ENCODE measurements around the gene GAK. TPM values are rescaled to one million over a fixed set of nuclear protein-coding genes. Genes with fewer than 3 reads are reported as not detected.

The GAK gene
- total and polyA plus RNA-seq, 2 of the 13 experiments (the other 11 are each of a cell fraction or from before 2014, with no cell fraction given) = 17.5 to 44.3 TPM

DNA sequence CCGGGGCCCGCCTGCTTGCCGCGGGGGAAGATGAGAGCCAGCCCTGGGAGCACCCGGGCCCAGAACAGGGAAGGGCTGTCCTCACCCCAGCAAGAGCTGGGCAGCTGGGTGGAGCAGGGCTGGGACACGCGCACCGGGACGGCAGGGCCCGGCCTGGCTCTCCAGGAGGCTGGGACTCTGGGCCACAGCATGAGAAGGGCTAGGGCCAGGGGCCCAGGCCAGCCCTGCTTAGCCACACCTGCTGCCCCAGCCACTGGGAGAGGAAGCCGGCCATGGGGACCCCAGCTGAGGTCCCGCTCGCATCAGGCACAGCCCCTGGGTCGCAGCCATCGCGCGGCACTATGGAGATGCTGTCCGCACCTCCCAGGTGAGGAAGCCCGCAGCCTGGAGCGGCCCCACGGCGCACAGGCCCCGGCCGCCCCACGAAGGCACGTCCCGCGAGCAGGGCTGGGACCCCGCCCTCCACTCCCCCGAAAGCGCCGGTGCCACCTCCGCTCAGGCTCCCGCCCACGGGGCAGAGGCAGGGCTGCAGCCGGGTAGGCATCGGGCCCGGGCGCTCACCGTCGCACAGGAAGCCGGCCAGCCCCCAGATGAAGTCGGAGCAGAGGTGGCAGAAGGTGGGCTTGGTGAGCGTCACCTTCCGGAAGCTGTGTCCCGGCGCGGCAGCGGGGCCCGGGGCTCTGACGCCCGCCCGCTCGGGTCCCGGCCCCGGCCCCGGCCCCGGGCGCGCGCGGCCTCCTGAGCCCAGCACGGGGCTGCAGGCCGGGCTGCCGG, 40.7 kb upstream of the GAK start (continued):
- TF ChIP-seq, protein P1, sequence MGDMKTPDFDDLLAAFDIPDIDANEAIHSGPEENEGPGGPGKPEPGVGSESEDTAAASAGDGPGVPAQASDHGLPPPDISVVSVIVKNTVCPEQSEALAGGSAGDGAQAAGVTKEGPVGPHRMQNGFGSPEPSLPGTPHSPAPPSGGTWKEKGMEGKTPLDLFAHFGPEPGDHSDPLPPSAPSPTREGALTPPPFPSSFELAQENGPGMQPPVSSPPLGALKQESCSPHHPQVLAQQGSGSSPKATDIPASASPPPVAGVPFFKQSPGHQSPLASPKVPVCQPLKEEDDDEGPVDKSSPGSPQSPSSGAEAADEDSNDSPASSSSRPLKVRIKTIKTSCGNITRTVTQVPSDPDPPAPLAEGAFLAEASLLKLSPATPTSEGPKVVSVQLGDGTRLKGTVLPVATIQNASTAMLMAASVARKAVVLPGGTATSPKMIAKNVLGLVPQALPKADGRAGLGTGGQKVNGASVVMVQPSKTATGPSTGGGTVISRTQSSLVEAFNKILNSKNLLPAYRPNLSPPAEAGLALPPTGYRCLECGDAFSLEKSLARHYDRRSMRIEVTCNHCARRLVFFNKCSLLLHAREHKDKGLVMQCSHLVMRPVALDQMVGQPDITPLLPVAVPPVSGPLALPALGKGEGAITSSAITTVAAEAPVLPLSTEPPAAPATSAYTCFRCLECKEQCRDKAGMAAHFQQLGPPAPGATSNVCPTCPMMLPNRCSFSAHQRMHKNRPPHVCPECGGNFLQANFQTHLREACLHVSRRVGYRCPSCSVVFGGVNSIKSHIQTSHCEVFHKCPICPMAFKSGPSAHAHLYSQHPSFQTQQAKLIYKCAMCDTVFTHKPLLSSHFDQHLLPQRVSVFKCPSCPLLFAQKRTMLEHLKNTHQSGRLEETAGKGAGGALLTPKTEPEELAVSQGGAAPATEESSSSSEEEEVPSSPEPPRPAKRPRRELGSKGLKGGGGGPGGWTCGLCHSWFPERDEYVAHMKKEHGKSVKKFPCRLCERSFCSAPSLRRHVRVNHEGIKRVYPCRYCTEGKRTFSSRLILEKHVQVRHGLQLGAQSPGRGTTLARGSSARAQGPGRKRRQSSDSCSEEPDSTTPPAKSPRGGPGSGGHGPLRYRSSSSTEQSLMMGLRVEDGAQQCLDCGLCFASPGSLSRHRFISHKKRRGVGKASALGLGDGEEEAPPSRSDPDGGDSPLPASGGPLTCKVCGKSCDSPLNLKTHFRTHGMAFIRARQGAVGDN (CRISPR knock-in tag; IDR thresholded peaks at IDR 0.05) = peak; percentile 75
- TF ChIP-seq, protein P2, sequence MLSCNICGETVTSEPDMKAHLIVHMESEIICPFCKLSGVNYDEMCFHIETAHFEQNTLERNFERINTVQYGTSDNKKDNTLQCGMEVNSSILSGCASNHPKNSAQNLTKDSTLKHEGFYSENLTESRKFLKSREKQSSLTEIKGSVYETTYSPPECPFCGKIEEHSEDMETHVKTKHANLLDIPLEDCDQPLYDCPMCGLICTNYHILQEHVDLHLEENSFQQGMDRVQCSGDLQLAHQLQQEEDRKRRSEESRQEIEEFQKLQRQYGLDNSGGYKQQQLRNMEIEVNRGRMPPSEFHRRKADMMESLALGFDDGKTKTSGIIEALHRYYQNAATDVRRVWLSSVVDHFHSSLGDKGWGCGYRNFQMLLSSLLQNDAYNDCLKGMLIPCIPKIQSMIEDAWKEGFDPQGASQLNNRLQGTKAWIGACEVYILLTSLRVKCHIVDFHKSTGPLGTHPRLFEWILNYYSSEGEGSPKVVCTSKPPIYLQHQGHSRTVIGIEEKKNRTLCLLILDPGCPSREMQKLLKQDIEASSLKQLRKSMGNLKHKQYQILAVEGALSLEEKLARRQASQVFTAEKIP (CRISPR knock-in tag; IDR thresholded peaks at IDR 0.05; ENCODE audit: borderline replicate concordance) = no peak
- TF ChIP-seq ZFP90 (CRISPR knock-in tag; IDR thresholded peaks at IDR 0.05; ENCODE audit: borderline replicate concordance) (no peak), NRL (CRISPR knock-in tag; IDR thresholded peaks at IDR 0.05; ENCODE audit: borderline replicate concordance) (peak; percentile 58; the same call in 1 of the 2 replicates)
- TF ChIP-seq, protein P3, sequence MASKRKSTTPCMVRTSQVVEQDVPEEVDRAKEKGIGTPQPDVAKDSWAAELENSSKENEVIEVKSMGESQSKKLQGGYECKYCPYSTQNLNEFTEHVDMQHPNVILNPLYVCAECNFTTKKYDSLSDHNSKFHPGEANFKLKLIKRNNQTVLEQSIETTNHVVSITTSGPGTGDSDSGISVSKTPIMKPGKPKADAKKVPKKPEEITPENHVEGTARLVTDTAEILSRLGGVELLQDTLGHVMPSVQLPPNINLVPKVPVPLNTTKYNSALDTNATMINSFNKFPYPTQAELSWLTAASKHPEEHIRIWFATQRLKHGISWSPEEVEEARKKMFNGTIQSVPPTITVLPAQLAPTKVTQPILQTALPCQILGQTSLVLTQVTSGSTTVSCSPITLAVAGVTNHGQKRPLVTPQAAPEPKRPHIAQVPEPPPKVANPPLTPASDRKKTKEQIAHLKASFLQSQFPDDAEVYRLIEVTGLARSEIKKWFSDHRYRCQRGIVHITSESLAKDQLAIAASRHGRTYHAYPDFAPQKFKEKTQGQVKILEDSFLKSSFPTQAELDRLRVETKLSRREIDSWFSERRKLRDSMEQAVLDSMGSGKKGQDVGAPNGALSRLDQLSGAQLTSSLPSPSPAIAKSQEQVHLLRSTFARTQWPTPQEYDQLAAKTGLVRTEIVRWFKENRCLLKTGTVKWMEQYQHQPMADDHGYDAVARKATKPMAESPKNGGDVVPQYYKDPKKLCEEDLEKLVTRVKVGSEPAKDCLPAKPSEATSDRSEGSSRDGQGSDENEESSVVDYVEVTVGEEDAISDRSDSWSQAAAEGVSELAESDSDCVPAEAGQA (IDR thresholded peaks at IDR 0.05; ENCODE audit: low read depth) = no peak
- TF ChIP-seq, protein P3 (CRISPR knock-in tag; IDR thresholded peaks at IDR 0.05; ENCODE audit: borderline replicate concordance) = no peak
